H1 (cell line): ENCODE results near the gene HPD. TPM values are rescaled to one million over a fixed set of nuclear protein-coding genes. Genes with fewer than 3 reads are reported as not detected.

ENCODE experiments used
- CTCF ChIA-PET: fragments of 300-600 bp; sonication (Branson Sonifier 250); formaldehyde crosslinking; loops from one replicate; lab custom pipeline; 2021; ENCODE audit not compliant: partially characterized antibody; lab: Charles Lee
- POLR2A ChIA-PET: fragments of 300-600 bp; sonication (Branson Sonifier 250); formaldehyde crosslinking; loops from one replicate; lab custom pipeline; 2021; ENCODE audit warnings: inconsistent platforms; ENCODE audit not compliant: partially characterized antibody; lab: Charles Lee
- DNase-seq, 2 experiments: peaks; one replicate each; pipeline versions ENCODE4 v3.0.0 to v3.0.0-alpha.2; 2010 to 2022; ENCODE audit warnings: low spot score in 2 of 2, low read depth in 1 of 2, mixed read lengths in 1 of 2
- FAIRE-seq: peaks from 2 replicates; lab custom pipeline; 2011; peaks lifted over from hg19 to GRCh38; lab: Jason Lieb, UNC
- H2AFZ ChIP-seq: 2 replicates; pipeline ENCODE4 v1.8.1; 2012; ENCODE audit warnings: low read length, inconsistent platforms
- H2AK5ac ChIP-seq: 2 replicates; pipeline ENCODE4 v1.6.1; 2013; ENCODE audit warnings: low read depth, low read length
- H2BK120ac ChIP-seq: replicated peaks from 2 replicates; pipeline ENCODE3; 2013; ENCODE audit warnings: low read depth, low read length, inconsistent platforms
- H2BK12ac ChIP-seq: 2 replicates; pipeline ENCODE4 v1.6.1; 2013; ENCODE audit warnings: low read depth, low read length
- H2BK15ac ChIP-seq: 2 replicates; pipeline ENCODE4 v1.6.1; 2013; ENCODE audit warnings: low read length
- H2BK20ac ChIP-seq: 2 replicates; pipeline ENCODE4 v1.6.1; 2013; ENCODE audit warnings: low read length
- H2BK5ac ChIP-seq: 2 replicates; pipeline ENCODE4 v1.6.1; 2013; ENCODE audit warnings: low read depth, low read length
- H3K14ac ChIP-seq: 2 replicates; pipeline ENCODE4 v1.6.1; 2013; ENCODE audit warnings: inconsistent platforms; ENCODE audit not compliant: insufficient read length
- H3K18ac ChIP-seq: 2 replicates; pipeline ENCODE4 v1.6.1; 2013; ENCODE audit warnings: low read length; ENCODE audit errors: extremely low read depth
- H3K23ac ChIP-seq: 2 replicates; pipeline ENCODE4 v1.6.1; 2013; ENCODE audit warnings: inconsistent platforms; ENCODE audit not compliant: insufficient read length
- H3K23me2 ChIP-seq: 2 replicates; pipeline ENCODE4 v1.6.1; 2013; ENCODE audit warnings: low read depth, low read length
- H3K27ac ChIP-seq: 2 replicates; pipeline ENCODE4 v1.6.1; 2011; ENCODE audit warnings: low read depth, low read length, inconsistent platforms
- H3K27me3 ChIP-seq, 4 experiments: replicated peaks in 1 of 4; 1 replicate in 1 of 4; 2 replicates in 3 of 4; pipeline versions ENCODE4 v1.6.1 to v1.8.1; 2011 to 2013; ENCODE audit warnings: low read length in 3 of 4, mild to moderate bottlenecking in 3 of 4, inconsistent platforms in 2 of 4, mixed read lengths in 2 of 4, moderate library complexity in 1 of 4; ENCODE audit not compliant: control insufficient read depth in 3 of 4, insufficient read depth in 3 of 4; ENCODE audit errors: extremely low read depth in 1 of 4
- H3K36me3 ChIP-seq, 4 experiments: 2 replicates each; pipeline versions ENCODE4 v1.6.1 to v1.8.1; 2011 to 2013; ENCODE audit warnings: mild to moderate bottlenecking in 4 of 4, low read length in 3 of 4, moderate library complexity in 2 of 4, control low read depth in 1 of 4, inconsistent platforms in 1 of 4; ENCODE audit not compliant: insufficient read depth in 4 of 4, control insufficient read depth in 2 of 4
- H3K4ac ChIP-seq: replicated peaks from 2 replicates; pipeline ENCODE3; 2013; ENCODE audit warnings: low read length, low read depth, mixed read lengths, inconsistent platforms; ENCODE audit not compliant: insufficient read length
- H3K4me1 ChIP-seq, 4 experiments: replicated peaks in 1 of 4; 1 replicate in 1 of 4; 2 replicates in 3 of 4; pipeline versions ENCODE4 v1.6.1 to v1.8.1; 2011 to 2013; ENCODE audit warnings: low read length in 3 of 4, inconsistent platforms in 2 of 4, mixed read lengths in 1 of 4; ENCODE audit not compliant: insufficient read depth in 4 of 4, control insufficient read depth in 3 of 4
- H3K4me2 ChIP-seq, 2 experiments: 2 replicates each; pipeline versions ENCODE4 v1.6.1 to v1.8.1; 2011 to 2013; ENCODE audit warnings: low read depth in 2 of 2, low read length in 2 of 2, control low read depth in 1 of 2, inconsistent platforms in 1 of 2, mild to moderate bottlenecking in 1 of 2; ENCODE audit not compliant: insufficient read depth in 1 of 2
- H3K4me3 ChIP-seq, 4 experiments: fragments of 200-600, 300-600 bp in 1 of 4; sonication (generic), shearing (Covaris generic), sonication (Bioruptor Twin) in 1 of 4; 2 replicates each; pipeline versions ENCODE4 v1.5.1 to v1.8.1; 2011 to 2016; ENCODE audit warnings: low read length in 4 of 4, low read depth in 3 of 4, control low read depth in 2 of 4, inconsistent platforms in 2 of 4, mild to moderate bottlenecking in 2 of 4, mixed read lengths in 1 of 4, moderate library complexity in 1 of 4; ENCODE audit not compliant: insufficient read depth in 2 of 4; ENCODE audit errors: extremely low read depth in 1 of 4
- H3K56ac ChIP-seq: replicated peaks from 2 replicates; pipeline ENCODE3; 2013; ENCODE audit warnings: low read depth, mild to moderate bottlenecking, mixed read lengths, low read length, inconsistent platforms; ENCODE audit not compliant: insufficient read length
- H3K79me1 ChIP-seq: 2 replicates; pipeline ENCODE4 v1.6.1; 2013; ENCODE audit warnings: low read depth, low read length, control low read depth
- H3K79me2 ChIP-seq, 2 experiments: 2 replicates each; pipeline versions ENCODE4 v1.6.1 to v1.8.1; 2012 to 2013; ENCODE audit warnings: low read length in 2 of 2, mild to moderate bottlenecking in 2 of 2, inconsistent platforms in 1 of 2; ENCODE audit not compliant: insufficient read depth in 2 of 2, control insufficient read depth in 1 of 2
- H3K9ac ChIP-seq, 4 experiments: replicated peaks in 1 of 4; 1 replicate in 1 of 4; 2 replicates in 3 of 4; pipeline versions ENCODE4 v1.6.1 to v1.8.1; 2011 to 2013; ENCODE audit warnings: low read depth in 3 of 4, low read length in 3 of 4, control low read depth in 2 of 4, mild to moderate bottlenecking in 2 of 4, moderate library complexity in 2 of 4, inconsistent platforms in 1 of 4; ENCODE audit errors: extremely low read depth in 1 of 4
- H3K9me3 ChIP-seq, 2 experiments: 2 replicates each; pipeline versions ENCODE4 v1.6.1 to v1.8.1; 2012 to 2013; ENCODE audit warnings: mild to moderate bottlenecking in 2 of 2, moderate library complexity in 2 of 2, control low read depth in 1 of 2, inconsistent platforms in 1 of 2, low read depth in 1 of 2, low read length in 1 of 2, mixed read lengths in 1 of 2; ENCODE audit not compliant: insufficient read depth in 2 of 2
- H4K20me1 ChIP-seq, 2 experiments: replicated peaks in 1 of 2; 2 replicates each; pipeline versions ENCODE3 to v1.8.1; 2011 to 2013; ENCODE audit warnings: inconsistent platforms in 2 of 2, low read length in 2 of 2, mild to moderate bottlenecking in 1 of 2; ENCODE audit not compliant: insufficient read depth in 2 of 2, control insufficient read depth in 1 of 2
- H4K5ac ChIP-seq: 2 replicates; pipeline ENCODE4 v1.6.1; 2013; ENCODE audit warnings: low read length, low read depth, mixed read lengths, inconsistent platforms; ENCODE audit not compliant: insufficient read length
- H4K8ac ChIP-seq: 2 replicates; pipeline ENCODE4 v1.8.0; 2013; ENCODE audit warnings: mild to moderate bottlenecking, moderate library complexity, low read length, inconsistent platforms; ENCODE audit not compliant: insufficient read depth; ENCODE audit errors: extremely low read depth
- H4K91ac ChIP-seq: replicated peaks from 2 replicates; pipeline ENCODE3; 2013; ENCODE audit warnings: low read length, mixed read lengths, inconsistent platforms; ENCODE audit not compliant: insufficient read length
- BACH1 ChIP-seq: IDR thresholded peaks from 2 replicates; pipeline ENCODE4 v1.6.1; 2012; ENCODE audit warnings: low read length, improper control_type of control experiment
- BRCA1 ChIP-seq: IDR thresholded peaks from 2 replicates; pipeline ENCODE4 v1.6.1; 2012; ENCODE audit warnings: low read depth, low read length, improper control_type of control experiment
- CHD1 ChIP-seq: IDR thresholded peaks from 2 replicates; pipeline ENCODE4 v1.6.1; 2012; ENCODE audit warnings: low read depth, low read length, improper control_type of control experiment
- GABPA ChIP-seq: IDR thresholded peaks from 2 replicates; pipeline ENCODE4 v1.6.1; 2011; ENCODE audit warnings: mild to moderate bottlenecking, low read length, moderate library complexity, borderline replicate concordance; ENCODE audit not compliant: insufficient read depth
- KDM4A ChIP-seq: IDR thresholded peaks from one replicate; pipeline ENCODE4 v1.7.1; 2012; ENCODE audit warnings: low read depth, mild to moderate bottlenecking, moderate library complexity, low read length, inconsistent platforms; ENCODE audit not compliant: severe bottlenecking
- NRF1 ChIP-seq: IDR thresholded peaks from 2 replicates; pipeline ENCODE4 v1.6.1; 2011; ENCODE audit warnings: mild to moderate bottlenecking, low read depth, low read length, improper control_type of control experiment
- RBBP5 ChIP-seq: IDR thresholded peaks from 2 replicates; pipeline ENCODE4 v1.7.1; 2012; ENCODE audit warnings: low read depth, mild to moderate bottlenecking, inconsistent platforms, low read length, moderate library complexity, borderline replicate concordance
- RFX5 ChIP-seq: IDR thresholded peaks from 2 replicates; pipeline ENCODE4 v1.6.1; 2011; ENCODE audit warnings: low read depth, low read length, improper control_type of control experiment, borderline replicate concordance
- WGBS, 2 experiments: shearing (Covaris generic) in 1 of 2; methylation state at CpG; one replicate each; pipeline versions ENCODE4 v1.1.6 to v1.1.7; 2013 to 2015; ENCODE audit warnings: low lambda C conversion rate in 2 of 2, mixed read lengths in 2 of 2, inconsistent platforms in 1 of 2, low coverage in 1 of 2, missing lambda C conversion rate in 1 of 2; ENCODE audit not compliant: insufficient replicate concordance in 2 of 2, insufficient coverage in 1 of 2, insufficient read length in 1 of 2; ENCODE audit errors: extremely low coverage in 1 of 2, missing lambda C conversion rate in 1 of 2; 5-methylcytosine and 5-hydroxymethylcytosine counted together
- polyA plus RNA-seq, 7 experiments: library from polyadenylated mRNA; depleted of rRNA in 3 of 7; stranded (reverse) in 5 of 7; unstranded in 2 of 7; fragments of >200 nt in 5 of 7; fragments of 200-250 nt in 2 of 7; gene quantifications; 1 replicate in 5 of 7; 2 replicates in 1 of 7; 4 replicates in 1 of 7; pipeline versions ENCODE4 v1.2.1 to v1.2.3, GENCODE V29; 2011 to 2013; ENCODE audit warnings: missing spikeins in 2 of 7, mixed read lengths in 2 of 7
- total RNA-seq: library from RNA; stranded (reverse); fragmentation: NEBNext Ultra II Directional; extraction: Animal tissue kit (Norgen Biotek cat#: 25700); gene quantifications from 2 replicates; pipeline ENCODE4 v1.2.1, GENCODE V29; 2021

The HPD gene
- total and polyA plus RNA-seq, 2 of the 8 experiments (the other 6 are each of a cell fraction or from before 2014, with no cell fraction given) = 0.48 to 0.56 TPM

DNA sequence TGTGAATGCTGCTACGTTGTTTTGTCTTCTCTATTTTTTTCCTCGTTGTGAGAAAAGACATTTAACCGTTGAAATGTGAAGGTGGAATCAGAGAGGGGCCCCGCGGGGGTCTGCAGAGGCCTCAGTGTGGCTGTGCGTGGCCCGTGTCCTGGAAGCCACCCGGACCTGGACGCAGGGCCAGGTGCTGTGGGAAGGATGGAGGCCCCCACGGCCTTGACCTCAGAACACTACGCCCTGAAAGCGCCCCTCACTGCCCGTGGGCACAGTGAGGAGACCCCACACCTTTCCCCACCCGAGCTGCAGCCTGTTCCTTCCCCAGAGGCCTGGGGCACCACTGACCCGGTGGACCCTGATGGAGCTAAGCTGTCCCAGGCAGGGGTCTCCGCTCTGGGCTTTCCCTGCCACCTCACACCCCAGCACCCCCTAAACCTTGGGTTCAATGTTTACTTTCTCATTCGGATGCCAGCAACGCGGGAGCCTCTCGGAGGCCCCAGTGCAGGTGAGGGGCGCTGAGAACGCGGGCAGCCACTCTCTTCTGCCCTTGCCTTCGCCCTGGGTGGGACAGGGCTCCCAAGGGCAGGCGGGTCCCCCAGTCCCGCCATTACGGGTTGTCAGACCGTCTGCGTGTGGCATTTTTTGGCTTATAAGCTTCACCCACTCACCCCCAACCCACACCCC, 27.9 kb downstream of the HPD start:
- Histone ChIP-seq H3K79me2 (no peaks in the 10 kb centered on the region), H3K23ac (no peak overlapping the region), H3K14ac (no peak overlapping the region), H2BK15ac (no peak overlapping the region), H3K79me1 (no peaks in the 10 kb centered on the region), H2BK120ac (no peak overlapping the region), H3K23me2 (no peaks in the 10 kb centered on the region), H4K8ac (no peak overlapping the region), H3K18ac (no peak overlapping the region), H3K9me3 (no peaks in the 10 kb centered on the region), H4K20me1 (peaks cover 0 to 4% of the 10 kb centered on the region in 2 experiments), H4K5ac (no peak overlapping the region), H2AK5ac (no peak overlapping the region), H3K9ac (no peak overlapping the region), H2AFZ (no peak overlapping the region), H3K27ac (no peak overlapping the region), H4K91ac (no peak overlapping the region), H3K56ac (no peak overlapping the region), H3K4me2 (no peak overlapping the region), H3K27me3 (no peaks in the 10 kb centered on the region), H3K36me3 (peaks cover 3 to 39% (median 14%) of the 10 kb centered on the region in 4 experiments; a peak in 7 of 8 replicates), H2BK5ac (no peak overlapping the region), H3K4me3 (no peak overlapping the region), H3K4me1 (no peaks in the 10 kb centered on the region), H2BK12ac (no peak overlapping the region), H2BK20ac (no peak overlapping the region), H3K4ac (no peak overlapping the region)
- no peak for DNase-seq
- CTCF ChIA-PET = interaction anchor here (0.5 to 1.5 kb wide), 3 partner anchors 19 to 352 kb away, joined by 3 to 4 read pairs (median 3); no protein-coding TSS in a partner anchor
- TF ChIP-seq BACH1 (no peak), RBBP5 (no peak), BRCA1 (no peak), CHD1 (no peak), GABPA (no peak), KDM4A (no peak), RFX5 (no peak), NRF1 (no peak)
- POLR2A ChIA-PET = no interaction called here
- FAIRE-seq = no peak
- WGBS, 2 experiments = 91% methylated on average over 27 of the region's 29 CpGs; no CpG with 5 or more reads in 1 of the 2 experiments
